Astrocyte (in vitro differentiated cells and primary cell): ENCODE results near the gene MARK2. TPM values are rescaled to one million over a fixed set of nuclear protein-coding genes. Genes with fewer than 3 reads are reported as not detected.

Source experiments
- DNase-seq: peaks from one replicate; pipeline ENCODE4 v3.0.0-alpha.2; 2010; ENCODE audit warnings: low read depth
- FAIRE-seq: peaks from 2 replicates; lab custom pipeline; 2011; peaks lifted over from hg19 to GRCh38; lab: Jason Lieb, UNC
- H2AFZ ChIP-seq: 2 replicates; pipeline ENCODE4 v1.6.0; 2012; ENCODE audit warnings: low read depth, low read length, inconsistent platforms
- H3K27ac ChIP-seq: 2 replicates; pipeline ENCODE4 v1.5.1; 2011; ENCODE audit warnings: low read depth, low read length, inconsistent platforms
- H3K27me3 ChIP-seq: 2 replicates; pipeline ENCODE4 v1.6.0; 2011; ENCODE audit warnings: low read length, inconsistent platforms; ENCODE audit not compliant: insufficient read depth
- H3K36me3 ChIP-seq: 2 replicates; pipeline ENCODE4 v1.5.1; 2011; ENCODE audit warnings: low read length, inconsistent platforms; ENCODE audit not compliant: insufficient read depth
- H3K4me1 ChIP-seq: 2 replicates; pipeline ENCODE4 v1.5.1; 2011; ENCODE audit warnings: low read length, inconsistent platforms; ENCODE audit not compliant: insufficient read depth
- H3K4me2 ChIP-seq: 2 replicates; pipeline ENCODE4 v1.6.0; 2012; ENCODE audit warnings: low read length, inconsistent platforms
- H3K4me3 ChIP-seq: 2 replicates; pipeline ENCODE4 v1.5.1; 2011; ENCODE audit warnings: low read depth, mild to moderate bottlenecking, low read length, inconsistent platforms; ENCODE audit not compliant: insufficient read depth
- H3K79me2 ChIP-seq: 2 replicates; pipeline ENCODE4 v1.6.0; 2012; ENCODE audit warnings: mild to moderate bottlenecking, low read length, inconsistent platforms; ENCODE audit not compliant: insufficient read depth
- H3K9ac ChIP-seq: 2 replicates; pipeline ENCODE4 v1.6.0; 2012; ENCODE audit warnings: mild to moderate bottlenecking, low read length, inconsistent platforms
- H3K9me3 ChIP-seq: 2 replicates; pipeline ENCODE4 v1.5.1; 2012; ENCODE audit warnings: low read depth, mild to moderate bottlenecking, low read length, inconsistent platforms; ENCODE audit not compliant: insufficient read depth
- H4K20me1 ChIP-seq: 2 replicates; pipeline ENCODE4 v1.6.0; 2012; ENCODE audit warnings: low read length, inconsistent platforms; ENCODE audit not compliant: insufficient read depth
- H3K27ac Mint-ChIP-seq: one replicate; pipeline ENCODE4 v1.8.0; 2021; ENCODE audit warnings: mild to moderate bottlenecking, mixed read lengths; ENCODE audit not compliant: unreplicated experiment
- H3K27me3 Mint-ChIP-seq: one replicate; pipeline ENCODE4 v1.8.0; 2021; ENCODE audit warnings: low read depth, mixed read lengths; ENCODE audit not compliant: unreplicated experiment
- H3K36me3 Mint-ChIP-seq: one replicate; pipeline ENCODE4 v1.8.0; 2021; ENCODE audit warnings: low read depth, mixed read lengths; ENCODE audit not compliant: unreplicated experiment
- H3K4me1 Mint-ChIP-seq: one replicate; pipeline ENCODE4 v1.8.0; 2021; ENCODE audit warnings: low read depth, mixed read lengths; ENCODE audit not compliant: unreplicated experiment
- H3K4me3 Mint-ChIP-seq: one replicate; pipeline ENCODE4 v1.8.0; 2021; ENCODE audit warnings: mild to moderate bottlenecking, moderate library complexity, mixed read lengths; ENCODE audit not compliant: unreplicated experiment
- H3K9me3 Mint-ChIP-seq: one replicate; pipeline ENCODE4 v1.8.0; 2021; ENCODE audit warnings: mild to moderate bottlenecking, mixed read lengths; ENCODE audit not compliant: unreplicated experiment
- EZH2 ChIP-seq: IDR thresholded peaks from 2 replicates; pipeline ENCODE4 v1.6.1; 2012; ENCODE audit warnings: mild to moderate bottlenecking, low read length, inconsistent platforms; ENCODE audit not compliant: insufficient read depth
- total RNA-seq: library from RNA; stranded (reverse); gene quantifications from 2 replicates; pipeline ENCODE4 v1.2.1, GENCODE V29; 2021
- TF ChIP-seq, protein P1 (sequence below): IDR thresholded peaks from 2 replicates; pipeline ENCODE4 v1.5.1; 2011; ENCODE audit warnings: low read depth, mild to moderate bottlenecking, inconsistent platforms, low read length, moderate library complexity; ENCODE audit not compliant: insufficient read depth

The MARK2 gene
- total RNA-seq, 1 donor from 2014 or later: 38.1 TPM

DNA sequence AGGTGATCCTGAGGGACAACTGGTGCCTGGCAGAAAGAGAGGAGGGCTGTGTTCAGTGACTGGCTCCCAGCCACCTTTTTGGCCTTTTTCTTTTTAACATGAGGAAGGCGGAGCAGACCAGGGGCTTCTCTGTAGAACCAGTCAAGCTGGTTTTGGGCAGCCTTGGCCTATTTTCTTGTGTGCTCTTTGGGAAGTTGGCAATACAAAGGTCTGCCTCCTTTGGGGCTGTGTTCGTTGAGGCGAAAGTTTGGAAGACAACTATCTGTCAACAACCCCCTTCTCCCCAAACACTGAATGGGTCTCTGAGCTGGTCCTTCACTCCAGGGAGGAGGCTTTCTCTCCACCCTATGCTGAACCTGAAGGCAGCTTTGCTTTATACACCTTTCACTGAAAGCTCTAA lies 8.5 kb downstream of the MARK2 start:
- no peak overlapping the region for H3K4me3 Mint-ChIP-seq
- no peaks in the 10 kb centered on the region for H3K9me3 ChIP-seq
- TF ChIP-seq EZH2: no peak
- TF ChIP-seq, protein P1, sequence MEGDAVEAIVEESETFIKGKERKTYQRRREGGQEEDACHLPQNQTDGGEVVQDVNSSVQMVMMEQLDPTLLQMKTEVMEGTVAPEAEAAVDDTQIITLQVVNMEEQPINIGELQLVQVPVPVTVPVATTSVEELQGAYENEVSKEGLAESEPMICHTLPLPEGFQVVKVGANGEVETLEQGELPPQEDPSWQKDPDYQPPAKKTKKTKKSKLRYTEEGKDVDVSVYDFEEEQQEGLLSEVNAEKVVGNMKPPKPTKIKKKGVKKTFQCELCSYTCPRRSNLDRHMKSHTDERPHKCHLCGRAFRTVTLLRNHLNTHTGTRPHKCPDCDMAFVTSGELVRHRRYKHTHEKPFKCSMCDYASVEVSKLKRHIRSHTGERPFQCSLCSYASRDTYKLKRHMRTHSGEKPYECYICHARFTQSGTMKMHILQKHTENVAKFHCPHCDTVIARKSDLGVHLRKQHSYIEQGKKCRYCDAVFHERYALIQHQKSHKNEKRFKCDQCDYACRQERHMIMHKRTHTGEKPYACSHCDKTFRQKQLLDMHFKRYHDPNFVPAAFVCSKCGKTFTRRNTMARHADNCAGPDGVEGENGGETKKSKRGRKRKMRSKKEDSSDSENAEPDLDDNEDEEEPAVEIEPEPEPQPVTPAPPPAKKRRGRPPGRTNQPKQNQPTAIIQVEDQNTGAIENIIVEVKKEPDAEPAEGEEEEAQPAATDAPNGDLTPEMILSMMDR: no peak

DNA sequence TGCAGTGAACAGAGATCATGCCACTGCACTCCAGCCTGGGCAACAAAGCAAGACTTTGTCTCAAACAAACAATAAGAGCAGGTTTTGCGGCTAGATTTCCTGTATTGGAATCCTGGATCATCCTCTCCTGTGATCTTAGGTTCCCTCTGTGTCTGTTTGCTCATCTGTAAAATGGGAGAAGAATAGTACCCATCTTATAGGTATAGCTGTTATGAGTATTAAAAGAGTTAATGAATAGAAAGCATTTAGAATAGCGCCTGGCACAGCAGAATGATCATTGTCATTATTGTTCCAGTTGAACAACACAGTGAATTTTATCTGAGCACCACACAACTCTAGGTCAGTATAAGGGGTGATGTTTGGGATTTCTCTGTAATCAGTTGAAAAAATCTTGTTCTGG lies 10.8 kb downstream of the MARK2 start:
- H3K4me3 Mint-ChIP-seq: no peak overlapping the region
- Histone ChIP-seq H3K27me3 (no peaks in the 10 kb centered on the region), H3K4me2 (no peak overlapping the region), H3K9me3 (no peaks in the 10 kb centered on the region), H2AFZ (no peak overlapping the region), H3K79me2 (peaks cover 88% of the 10 kb centered on the region), H3K4me3 (no peak overlapping the region), H3K36me3 (no peaks in the 10 kb centered on the region), H3K9ac (no peak overlapping the region), H3K27ac (no peak overlapping the region), H4K20me1 (peaks cover 81% of the 10 kb centered on the region), H3K4me1 (peaks cover 3% of the 10 kb centered on the region)
- peaks cover 12% of the 10 kb centered on the region for H3K36me3 Mint-ChIP-seq
- no peak for DNase-seq
- no peaks in the 10 kb centered on the region for H3K27me3 Mint-ChIP-seq
- TF ChIP-seq EZH2: no peak
- TF ChIP-seq, protein P1: no peak
- peaks cover 23% of the 10 kb centered on the region for H3K4me1 Mint-ChIP-seq
- FAIRE-seq: no peak
- no peak overlapping the region for H3K27ac Mint-ChIP-seq
- H3K9me3 Mint-ChIP-seq: no peaks in the 10 kb centered on the region

More for the DNA sequence above, 8.5 kb downstream of the MARK2 start:
- Histone ChIP-seq H3K36me3 (no peaks in the 10 kb centered on the region), H3K27ac (no peak overlapping the region), H2AFZ (no peak overlapping the region), H3K79me2 (peaks cover 91% of the 10 kb centered on the region), H4K20me1 (peaks cover 88% of the 10 kb centered on the region), H3K4me1 (peaks cover 3% of the 10 kb centered on the region), H3K4me3 (no peak overlapping the region), H3K9ac (no peak overlapping the region), H3K27me3 (no peaks in the 10 kb centered on the region), H3K4me2 (no peak overlapping the region)
- peaks cover 31% of the 10 kb centered on the region for H3K4me1 Mint-ChIP-seq
- peaks cover 17% of the 10 kb centered on the region for H3K36me3 Mint-ChIP-seq
- no peaks in the 10 kb centered on the region for H3K9me3 Mint-ChIP-seq
- DNase-seq (no peak), FAIRE-seq (no peak)
- H3K27ac Mint-ChIP-seq: no peak overlapping the region
- H3K27me3 Mint-ChIP-seq: no peaks in the 10 kb centered on the region

DNA sequence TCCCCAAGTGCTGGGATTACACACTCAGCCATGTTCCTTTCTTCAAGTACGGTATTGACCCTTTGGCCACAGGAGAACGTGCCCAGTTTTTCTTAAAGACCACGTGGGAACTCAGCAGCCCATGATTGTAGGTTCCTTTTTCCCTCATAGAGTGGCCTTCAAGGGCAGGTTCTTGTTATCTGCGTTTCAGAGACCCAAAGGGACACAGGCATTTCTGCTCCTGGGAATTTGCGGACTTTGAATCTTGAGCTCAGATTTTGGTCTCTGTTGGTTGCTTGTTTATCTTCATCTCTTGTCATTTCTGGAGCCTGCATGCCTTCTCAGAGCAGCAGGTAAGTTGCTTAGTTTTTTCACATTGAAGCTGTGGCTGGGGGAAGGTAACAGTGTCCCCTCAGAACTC lies 12.0 kb downstream of the MARK2 start:
- Histone ChIP-seq H3K9ac (no peak overlapping the region), H3K4me3 (no peak overlapping the region), H3K4me2 (no peak overlapping the region), H3K27me3 (no peaks in the 10 kb centered on the region), H3K4me1 (no peaks in the 10 kb centered on the region), H3K36me3 (no peaks in the 10 kb centered on the region), H3K79me2 (peaks cover 87% of the 10 kb centered on the region), H3K9me3 (no peaks in the 10 kb centered on the region), H4K20me1 (peaks cover 79% of the 10 kb centered on the region), H2AFZ (no peak overlapping the region), H3K27ac (no peak overlapping the region)
- H3K9me3 Mint-ChIP-seq: no peaks in the 10 kb centered on the region
- no peak for FAIRE-seq
- no peak overlapping the region for H3K27ac Mint-ChIP-seq
- peaks cover 14% of the 10 kb centered on the region for H3K36me3 Mint-ChIP-seq
- H3K27me3 Mint-ChIP-seq: no peaks in the 10 kb centered on the region
- no peak for DNase-seq
- no peak for TF ChIP-seq EZH2
- TF ChIP-seq, protein P1: no peak
- peaks cover 12% of the 10 kb centered on the region for H3K4me1 Mint-ChIP-seq
- H3K4me3 Mint-ChIP-seq: no peak overlapping the region
